NB4 (cell line): Measurements from ENCODE around the gene KCNN4.

ENCODE experiments used
- DNase-seq: peaks from one replicate; pipeline ENCODE4 v3.0.0; 2010; ENCODE audit warnings: low read depth
- H3K4me3 ChIP-seq: one replicate; pipeline ENCODE4 v1.5.1; 2011; ENCODE audit warnings: mild to moderate bottlenecking, low read depth, low read length, moderate library complexity
- CTCF ChIP-seq: IDR thresholded peaks from one replicate; pipeline ENCODE4 v1.5.1; 2012; ENCODE audit warnings: low read depth, low read length
- MAX ChIP-seq: IDR thresholded peaks from 2 replicates; pipeline ENCODE4 v1.6.1; 2011; ENCODE audit warnings: low read depth, low read length
- MYC ChIP-seq: IDR thresholded peaks from 2 replicates; pipeline ENCODE4 v1.6.1; 2011; ENCODE audit warnings: low read depth, low read length
- POLR2A ChIP-seq: IDR thresholded peaks from 2 replicates; pipeline ENCODE4 v1.6.1; 2011; ENCODE audit warnings: mild to moderate bottlenecking; ENCODE audit not compliant: insufficient read length; ENCODE audit errors: extremely low read depth

KCNN4 gene

GRCh38 chr19:43773725-43774102, 7.1 kb downstream of the KCNN4 start:
- TF ChIP-seq POLR2A (no peak), CTCF (no peak), MYC (no peak), MAX (no peak)
- no peak overlapping the region for H3K4me3 ChIP-seq
- DNase-seq: no peak

- TF ChIP-seq MAX (no peak), CTCF (no peak), MYC (no peak), POLR2A (no peak)
- H3K4me3 ChIP-seq: no peak overlapping the region
- DNase-seq: no peak
Observed at GRCh38 chr19:43769256-43769655, 11.5 kb downstream of the KCNN4 start.

- TF ChIP-seq CTCF: no peak
- TF ChIP-seq MAX: no peak
- TF ChIP-seq POLR2A: no peak
- no peak for TF ChIP-seq MYC
- H3K4me3 ChIP-seq: no peak overlapping the region
- DNase-seq: peak; percentile 79
Observed at GRCh38 chr19:43768273-43769050, 12.3 kb downstream of the KCNN4 start.

GRCh38 chr19:43767818-43768217, 13.0 kb downstream of the KCNN4 start:
- no peak for DNase-seq
- no peak overlapping the region for H3K4me3 ChIP-seq
- TF ChIP-seq MYC (no peak), POLR2A (no peak), MAX (no peak), CTCF (no peak)

- no peak for TF ChIP-seq MAX
- TF ChIP-seq CTCF: no peak
- no peak for TF ChIP-seq POLR2A
- no peak for TF ChIP-seq MYC
- no peak for DNase-seq
- H3K4me3 ChIP-seq: no peak overlapping the region
Observed at GRCh38 chr19:43767316-43767715, 13.5 kb downstream of the KCNN4 start.
